Stomach (tissue), 4 donors: Measurements from ENCODE around the gene CYTIP.

Experiments used
- CTCF ChIP-seq, 7 experiments: fragments of 450-650 bp in 4 of 7; fragments of 200-600 bp in 3 of 7; sonication (generic) in 3 of 7; IDR thresholded peaks; one replicate each; pipeline ENCODE4 v1.5.1; 2016 to 2019; ENCODE audit warnings: antibody characterized with exemption in 7 of 7, control low read depth in 2 of 7, mild to moderate bottlenecking in 1 of 7
- EP300 ChIP-seq: sonication (generic); formaldehyde crosslinking; IDR thresholded peaks from one replicate; pipeline ENCODE4 v1.6.1; 2017; ENCODE audit warnings: antibody characterized with exemption
- POLR2A ChIP-seq, 4 donors: fragments of 450-650 bp; IDR thresholded peaks; one replicate each; pipeline ENCODE4 v1.6.1; 2016; ENCODE audit warnings: antibody characterized with exemption in 4 of 4, control low read depth in 2 of 4, mild to moderate bottlenecking in 1 of 4, moderate library complexity in 1 of 4
- POLR2AphosphoS5 ChIP-seq, 3 donors: sonication (generic); formaldehyde crosslinking; IDR thresholded peaks; one replicate each; pipeline ENCODE4 v1.6.1; 2016; ENCODE audit warnings: antibody characterized with exemption in 3 of 3

GRCh38 chr2:157471078-157471477 is 27.2 kb upstream of the CYTIP start:
- no peak for TF ChIP-seq CTCF (IDR thresholded peaks at IDR 0.05)
- TF ChIP-seq POLR2AphosphoS5 (IDR thresholded peaks at IDR 0.05): no peak
- TF ChIP-seq POLR2A (IDR thresholded peaks at IDR 0.05): no peak
- TF ChIP-seq EP300: no peak
